Right hindlimb (tissue), 1 donor: ENCODE measurements around the gene DYNC1LI1.
"Not testable (repeated sequence)": the region's sequence is repeated elsewhere in the genome, so short reads cannot be mapped to it uniquely, and the experiment has no call there.

Experiments
- DNase-seq: peaks from one replicate; pipeline ENCODE4 v3.0.0-alpha.2; 2018

Gene DYNC1LI1

DNA sequence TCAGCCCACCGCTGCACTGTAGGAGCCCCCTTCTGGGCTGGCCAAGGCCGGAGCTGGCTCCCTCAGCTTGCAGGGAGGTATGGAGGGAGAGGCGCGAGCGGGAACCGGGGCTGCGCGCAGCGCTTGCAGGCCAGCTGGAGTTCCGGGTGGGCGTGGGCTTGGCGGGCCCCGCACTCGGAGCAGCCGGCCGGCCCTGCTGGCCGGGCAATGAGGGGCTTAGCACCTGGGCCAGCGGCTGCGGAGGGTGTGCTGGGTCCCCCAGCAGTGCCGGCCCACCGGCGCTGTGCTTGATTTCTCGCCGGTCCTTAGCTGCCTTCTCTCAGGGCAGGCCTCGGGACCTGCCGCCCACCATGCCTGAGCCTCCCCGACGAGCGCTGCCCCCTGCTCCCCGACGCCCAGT, 8.0 kb upstream of the DYNC1LI1 start:
- DNase-seq = not testable (repeated sequence)

GRCh38 chr3:32577581-32578556, 7.2 kb upstream of the DYNC1LI1 start:
- no peak for DNase-seq

GRCh38 chr3:32577174-32577573, 6.5 kb upstream of the DYNC1LI1 start:
- DNase-seq = no peak

DNA sequence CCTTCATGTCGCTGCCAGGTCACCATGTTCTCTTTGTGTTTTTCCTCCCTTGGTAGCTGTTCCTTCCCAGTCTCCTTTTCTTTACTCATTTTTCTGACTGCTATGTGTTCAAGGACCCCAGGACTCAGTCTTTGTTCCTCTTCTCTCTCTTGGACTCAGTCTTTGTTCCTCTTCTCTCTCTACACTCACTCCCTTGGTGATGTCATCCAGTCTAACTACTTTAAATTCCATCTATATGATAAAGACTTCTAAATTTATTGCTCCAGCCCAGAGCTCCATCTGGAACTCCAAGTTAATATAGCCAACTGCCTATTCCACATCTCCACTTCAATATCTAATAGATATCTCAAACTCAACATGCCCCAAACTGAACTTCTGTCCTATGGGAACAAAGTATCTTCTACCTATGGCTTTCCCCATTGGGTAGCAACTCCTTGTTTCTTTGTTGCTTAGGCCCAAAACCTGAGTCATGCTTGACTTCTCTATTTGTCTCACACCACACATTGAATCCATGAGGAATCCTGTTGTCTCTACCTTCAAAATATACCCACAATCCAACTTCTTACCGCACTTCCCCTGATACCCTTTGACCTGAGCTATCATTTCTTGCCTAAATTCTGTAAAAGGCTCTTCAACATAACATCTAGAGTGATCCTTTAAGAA, 4.9 kb upstream of the DYNC1LI1 start:
- no peak for DNase-seq

DNA sequence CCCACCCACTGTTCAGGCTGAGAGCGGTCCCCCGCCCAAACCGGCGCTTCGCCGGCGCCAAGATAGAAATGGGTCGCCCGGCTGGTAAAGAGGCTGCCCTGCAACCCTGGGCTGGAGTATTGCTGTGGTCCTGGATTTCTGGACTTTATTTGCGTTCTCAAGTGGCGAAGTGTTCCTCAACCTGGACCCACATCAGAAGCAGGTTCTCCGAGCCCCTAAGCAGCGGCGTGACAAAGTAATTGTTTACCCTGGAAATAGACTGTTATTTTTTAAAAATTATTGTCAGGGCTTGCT, 481 bp upstream of the DYNC1LI1 start:
- no peak for DNase-seq

- peak; percentile 62 for DNase-seq
Observed at GRCh38 chr3:32569540-32570420, 878 bp downstream of the DYNC1LI1 start.

DNA sequence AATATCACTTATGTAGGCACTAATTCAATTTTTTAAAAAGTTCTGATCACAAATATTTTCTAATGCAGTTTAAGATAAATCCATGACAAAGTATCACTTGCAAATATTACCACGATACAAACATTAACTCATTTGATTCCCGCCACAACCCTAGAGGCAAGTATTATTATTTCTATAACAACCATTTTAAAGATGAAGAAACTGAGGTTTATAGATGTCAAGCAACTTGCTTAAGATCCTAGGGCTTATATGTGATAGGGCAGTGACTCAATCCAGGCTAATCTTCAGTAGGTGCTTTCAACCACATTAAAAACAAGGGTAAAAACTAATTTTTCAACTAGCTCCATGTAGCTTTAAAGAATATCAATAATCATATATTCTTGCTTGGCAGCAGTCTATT, 1.7 kb downstream of the DYNC1LI1 start:
- DNase-seq = no peak

DNA sequence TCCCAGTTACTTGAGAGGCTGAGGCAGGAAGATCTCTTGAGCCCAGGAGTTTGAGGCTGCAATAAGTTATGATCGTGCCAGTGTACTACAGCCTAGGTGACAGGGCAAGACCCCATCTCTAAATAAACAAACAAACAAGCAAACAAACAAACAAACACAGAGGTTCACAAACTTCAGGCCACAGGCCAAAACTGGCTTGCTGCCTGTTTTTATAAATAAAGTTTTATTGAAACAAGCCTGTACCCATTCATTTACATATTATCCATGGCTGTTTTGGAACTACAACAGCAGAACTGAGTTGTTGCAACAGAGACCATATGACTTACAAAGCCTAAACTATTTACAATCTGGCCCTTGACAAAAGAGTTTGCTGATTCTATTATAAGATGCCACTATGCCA, 6.5 kb downstream of the DYNC1LI1 start:
- DNase-seq = no peak

GRCh38 chr3:32562640-32563039, 8.0 kb downstream of the DYNC1LI1 start:
- no peak for DNase-seq

DNA sequence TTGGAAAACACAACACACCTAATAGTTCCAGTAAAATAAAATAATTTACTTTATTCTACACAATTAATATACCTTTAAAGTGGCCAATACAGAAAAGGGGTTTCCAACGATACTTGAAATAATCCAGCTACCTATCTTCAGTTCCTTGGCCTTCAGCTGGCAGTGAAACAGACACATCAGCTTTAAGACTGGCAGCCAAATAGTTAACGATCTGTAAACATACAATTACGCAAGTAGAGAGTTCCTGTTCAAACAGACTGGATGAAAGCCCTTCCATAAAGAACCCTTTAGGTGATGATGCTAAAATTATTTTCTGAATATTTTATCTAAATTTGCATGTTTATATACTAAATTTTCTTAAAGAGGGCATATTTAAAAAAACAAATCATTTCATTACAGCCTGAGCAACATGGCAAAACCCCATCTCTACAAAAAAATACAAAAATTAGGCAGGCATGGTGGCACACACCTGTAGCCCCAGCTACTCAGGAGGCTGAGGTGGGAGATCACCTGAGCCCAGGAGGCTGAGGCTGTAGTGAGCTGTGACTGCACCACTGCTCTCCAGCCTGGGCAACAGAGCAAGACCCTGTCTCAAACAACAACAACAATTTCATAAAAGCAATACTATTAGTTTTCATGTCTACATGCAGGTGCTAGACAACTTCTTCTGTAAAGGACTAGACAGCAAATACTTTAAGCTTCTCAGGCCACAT, 12.9 kb downstream of the DYNC1LI1 start:
- no peak for DNase-seq

DNA sequence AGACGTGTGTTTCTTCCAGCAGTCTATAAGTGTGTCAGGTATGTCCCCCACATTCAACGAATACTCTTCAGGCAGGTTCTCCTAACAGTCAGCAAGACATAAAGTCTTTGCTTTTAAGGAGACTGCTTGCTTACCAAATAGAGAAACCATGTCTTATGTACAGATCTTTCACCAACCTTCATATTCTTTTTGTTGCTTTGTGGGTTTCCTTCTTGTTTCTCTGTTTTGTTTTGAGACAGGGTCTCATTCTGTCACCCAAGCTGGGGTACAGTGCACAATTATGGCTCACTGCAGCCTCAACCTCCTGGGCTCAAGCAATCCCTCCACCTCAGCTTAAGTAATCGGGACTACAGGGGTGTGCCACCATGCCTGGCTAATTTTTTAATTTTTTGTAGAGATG, 14.3 kb downstream of the DYNC1LI1 start:
- no peak for DNase-seq

GRCh38 chr3:32553973-32554372, 16.7 kb downstream of the DYNC1LI1 start:
- no peak for DNase-seq

DNA sequence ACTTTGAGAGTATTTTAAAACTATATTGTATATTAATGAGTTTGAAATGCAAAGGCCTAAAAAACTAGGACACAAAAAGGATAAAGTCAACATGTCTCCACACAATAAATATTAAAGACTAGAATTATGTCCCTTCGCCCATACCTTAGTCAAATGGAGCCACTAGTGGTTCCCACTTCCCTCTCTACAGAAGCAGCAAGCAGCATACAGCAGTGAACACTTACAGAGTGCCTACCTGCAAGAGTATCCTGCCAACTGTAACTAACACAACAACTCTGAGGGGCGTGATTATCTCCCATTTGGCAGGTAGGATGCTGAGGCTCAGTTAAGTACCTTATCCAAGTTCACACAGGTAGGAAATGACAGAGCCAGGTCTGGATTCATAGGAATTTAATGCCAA, 17.2 kb downstream of the DYNC1LI1 start:
- no peak for DNase-seq

DNA sequence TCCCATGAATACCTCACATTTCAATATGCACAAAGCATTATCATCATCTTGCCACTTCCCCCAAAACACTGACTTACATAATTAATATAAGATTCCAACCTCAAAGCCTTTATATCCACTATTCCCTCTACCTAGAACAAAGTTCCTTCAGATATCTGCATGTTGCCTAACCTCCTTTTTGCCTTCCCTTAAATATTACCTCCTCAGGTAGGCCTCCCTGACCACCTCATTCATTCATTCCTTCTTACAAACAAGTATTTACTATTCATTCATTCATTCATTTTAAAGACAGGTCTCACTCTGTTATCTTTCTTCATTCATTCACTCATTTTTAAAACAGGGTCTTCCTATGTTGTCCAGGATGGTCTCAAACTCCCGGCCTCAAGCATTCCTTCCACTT, 18.6 kb downstream of the DYNC1LI1 start:
- no peak for DNase-seq

- no peak for DNase-seq
Observed at GRCh38 chr3:32551496-32551895, 19.2 kb downstream of the DYNC1LI1 start.

- no peak for DNase-seq
Observed at GRCh38 chr3:32551087-32551486, 19.6 kb downstream of the DYNC1LI1 start.

GRCh38 chr3:32545305-32545704, 25.4 kb downstream of the DYNC1LI1 start:
- DNase-seq = no peak

GRCh38 chr3:32544894-32545293, 25.8 kb downstream of the DYNC1LI1 start:
- no peak for DNase-seq

DNA sequence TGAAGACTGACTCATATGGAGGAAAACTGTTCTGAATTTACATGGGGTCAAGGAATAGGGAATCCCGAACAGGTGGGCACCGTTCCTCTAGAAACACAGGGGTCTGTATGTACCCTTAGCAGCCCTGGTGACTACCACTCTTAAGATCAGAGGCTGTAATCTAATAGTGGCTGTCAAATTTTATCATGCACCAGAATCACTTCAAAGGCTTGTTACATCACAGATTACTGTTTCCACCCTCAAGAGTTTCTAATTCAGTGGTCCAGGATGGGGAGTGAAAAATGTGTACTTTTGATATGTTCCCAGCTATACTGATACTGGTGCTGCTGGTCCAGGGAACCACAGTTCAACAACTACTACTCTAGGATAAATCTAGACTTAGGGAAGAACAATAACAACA, 27.9 kb downstream of the DYNC1LI1 start:
- no peak for DNase-seq

- no peak for DNase-seq
Observed at GRCh38 chr3:32540899-32541298, 29.8 kb downstream of the DYNC1LI1 start.

DNA sequence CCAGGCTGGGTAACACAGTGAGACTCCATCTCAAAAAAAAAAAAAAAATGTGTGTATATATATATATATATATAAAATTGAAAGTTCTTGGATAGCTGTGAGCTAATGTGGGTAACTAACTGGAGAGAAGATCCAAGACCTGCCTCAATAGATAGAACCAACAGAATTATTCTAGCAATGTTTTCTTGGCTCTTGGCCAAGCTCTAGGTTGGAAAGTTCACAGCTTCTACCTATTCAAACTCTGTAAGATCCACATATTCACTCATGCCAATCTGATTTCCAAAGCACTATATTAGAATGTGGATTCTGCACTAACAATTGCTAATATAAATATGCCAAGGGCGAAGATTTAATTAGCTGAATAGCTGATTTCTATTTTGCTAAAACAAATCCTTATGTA, 38.2 kb downstream of the DYNC1LI1 start:
- DNase-seq = no peak

DNA sequence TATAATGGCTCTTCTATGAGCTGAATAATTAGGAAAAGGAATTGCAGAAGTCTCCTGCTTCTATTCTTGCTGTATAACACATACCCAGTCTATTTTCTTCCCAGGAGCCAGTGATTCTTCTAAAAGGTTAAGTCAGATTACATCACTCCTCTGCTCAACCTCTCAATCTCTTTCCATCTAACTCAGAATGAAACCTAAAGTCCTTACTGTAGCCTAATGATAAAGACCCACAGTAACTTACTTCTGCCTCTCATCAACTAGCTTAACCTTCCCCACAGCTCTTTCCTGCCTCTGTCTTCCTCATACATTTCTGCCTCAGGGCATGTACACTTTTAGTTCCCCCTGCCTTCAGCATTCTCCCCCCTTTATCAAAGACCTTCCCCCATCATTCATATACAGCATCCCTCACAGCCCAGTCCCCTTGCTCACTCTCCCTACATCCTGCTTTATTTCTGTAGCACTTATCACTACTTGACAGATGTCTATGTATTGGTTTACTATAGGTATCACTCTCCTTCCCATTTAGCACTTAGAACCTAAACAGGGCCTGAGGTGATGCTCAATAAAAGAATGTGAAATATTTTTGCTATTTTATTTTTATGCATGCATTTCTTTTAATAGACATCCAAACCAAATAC, 39.5 kb downstream of the DYNC1LI1 start:
- DNase-seq = no peak
